Neural progenitor cell (in vitro differentiated cells): Measurements from ENCODE around the gene LHCGR. TPM values are rescaled to one million over a fixed set of nuclear protein-coding genes. Genes with fewer than 3 reads are reported as not detected.
A peak's percentile ranks its signal among the peaks of the same experiment; 100 is the strongest.

Source experiments
- DNase-seq: peaks from one replicate; pipeline ENCODE4 v3.0.0-alpha.2; 2016; ENCODE audit warnings: low spot score
- H2AFZ ChIP-seq: fragments of 200-600 bp; sonication (generic); replicated peaks from 2 replicates; pipeline ENCODE4 v1.6.1; 2016; ENCODE audit warnings: antibody characterized with exemption
- H3F3A ChIP-seq: fragments of 200-600 bp; sonication (generic); 2 replicates; pipeline ENCODE4 v1.6.1; 2016; ENCODE audit warnings: antibody characterized with exemption, low read depth
- H3K27ac ChIP-seq: fragments of 200-600 bp; sonication (generic); 2 replicates; pipeline ENCODE4 v1.5.1; 2016; ENCODE audit warnings: mild to moderate bottlenecking
- H3K27me3 ChIP-seq: fragments of 200-600 bp; sonication (generic); 2 replicates; pipeline ENCODE4 v1.6.1; 2016; ENCODE audit warnings: mild to moderate bottlenecking, moderate library complexity
- H3K36me3 ChIP-seq: fragments of 200-600 bp; sonication (generic); 2 replicates; pipeline ENCODE4 v1.5.1; 2016
- H3K4me1 ChIP-seq: fragments of 200-600 bp; sonication (generic); 2 replicates; pipeline ENCODE4 v1.6.1; 2016; ENCODE audit warnings: mixed run types
- H3K4me2 ChIP-seq: fragments of 200-600 bp; sonication (generic); 2 replicates; pipeline ENCODE4 v1.6.1; 2016
- H3K4me3 ChIP-seq: fragments of 200-600 bp; sonication (generic); 2 replicates; pipeline ENCODE4 v1.5.1; 2016
- H3K79me2 ChIP-seq: fragments of 200-600 bp; sonication (generic); 2 replicates; pipeline ENCODE4 v1.6.1; 2016; ENCODE audit warnings: low read depth
- H3K9ac ChIP-seq: fragments of 200-600 bp; sonication (generic); 2 replicates; pipeline ENCODE4 v1.6.1; 2016
- H3K9me3 ChIP-seq: fragments of 200-600 bp; sonication (generic); 2 replicates; pipeline ENCODE4 v1.5.1; 2016; ENCODE audit warnings: low read depth
- H4K20me1 ChIP-seq: fragments of 200-600 bp; sonication (generic); 2 replicates; pipeline ENCODE4 v1.6.1; 2016; ENCODE audit warnings: low read depth
- H3K27ac Mint-ChIP-seq: 3 replicates; pipeline ENCODE4 v1.8.0; 2021; ENCODE audit warnings: mixed read lengths
- H3K27me3 Mint-ChIP-seq: 2 replicates; pipeline ENCODE4 v1.8.0; 2022; ENCODE audit warnings: low read depth, mild to moderate bottlenecking, inconsistent platforms, moderate library complexity, mixed read lengths; ENCODE audit not compliant: insufficient read depth
- H3K36me3 Mint-ChIP-seq: 3 replicates; pipeline ENCODE4 v1.8.0; 2021; ENCODE audit warnings: mixed read lengths
- H3K4me1 Mint-ChIP-seq: 3 replicates; pipeline ENCODE4 v1.8.0; 2021; ENCODE audit warnings: mixed read lengths
- H3K4me3 Mint-ChIP-seq: 3 replicates; pipeline ENCODE4 v1.8.0; 2021; ENCODE audit warnings: mild to moderate bottlenecking, moderate library complexity, mixed read lengths
- H3K9me3 Mint-ChIP-seq: 3 replicates; pipeline ENCODE4 v1.8.0; 2020; ENCODE audit warnings: mixed read lengths
- EZH2 ChIP-seq: fragments of 200-600 bp; sonication (generic); IDR thresholded peaks from 2 replicates; pipeline ENCODE4 v1.6.1; 2017; ENCODE audit warnings: antibody characterized with exemption, mild to moderate bottlenecking, moderate library complexity
- EZH2phosphoT487 ChIP-seq: fragments of 200-600 bp; sonication (generic); IDR thresholded peaks from 2 replicates; pipeline ENCODE4 v1.6.1; 2017; ENCODE audit warnings: antibody characterized with exemption
- total RNA-seq: library from RNA; depleted of rRNA; stranded (reverse); fragments of >200 nt; gene quantifications from 2 replicates; pipeline ENCODE4 v1.2.3, GENCODE V29; 2015; ENCODE audit warnings: low replicate concordance
- TF ChIP-seq, protein P1 (sequence below): fragments of 200-600 bp; sonication (generic); IDR thresholded peaks from 2 replicates; pipeline ENCODE4 v1.5.1; 2017; ENCODE audit warnings: antibody characterized with exemption, mild to moderate bottlenecking

LHCGR gene
- total RNA-seq, 1 donor from 2014 or later = not detected

DNA sequence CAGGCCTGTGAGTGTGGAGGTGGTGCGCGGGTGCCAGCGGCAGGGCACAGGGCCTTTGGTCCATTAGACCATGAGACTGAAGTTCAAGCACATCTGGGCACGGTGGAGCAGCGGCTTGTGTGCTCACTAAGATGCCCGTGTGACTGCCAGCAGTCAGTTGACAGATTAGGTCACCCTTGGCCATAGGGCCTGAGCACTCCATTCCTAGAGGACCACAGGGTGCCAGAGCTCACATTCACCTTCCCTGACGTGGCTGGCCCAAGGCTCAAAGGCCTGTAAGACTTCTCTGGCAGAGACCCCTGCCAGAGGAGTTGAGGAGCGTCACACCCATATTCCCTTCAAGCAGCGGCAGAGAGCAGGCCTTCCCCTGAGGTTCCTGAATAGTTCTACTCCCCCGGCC lies 650 bp downstream of the LHCGR start:
- Histone ChIP-seq H3K27me3 (peaks cover 42% of the 10 kb centered on the region), H3K4me1 (peaks cover 30% of the 10 kb centered on the region), H3K4me2 (peak overlapping the region; percentile 88), H3K9me3 (no peaks in the 10 kb centered on the region), H3K27ac (no peak overlapping the region), H3K9ac (no peak overlapping the region), H3K36me3 (no peaks in the 10 kb centered on the region), H2AFZ (peak overlapping the region; percentile 76), H3F3A (peaks cover 21% of the 10 kb centered on the region), H4K20me1 (peaks cover 4% of the 10 kb centered on the region), H3K79me2 (no peaks in the 10 kb centered on the region), H3K4me3 (peak overlapping the region; percentile 42)
- TF ChIP-seq, protein P1, sequence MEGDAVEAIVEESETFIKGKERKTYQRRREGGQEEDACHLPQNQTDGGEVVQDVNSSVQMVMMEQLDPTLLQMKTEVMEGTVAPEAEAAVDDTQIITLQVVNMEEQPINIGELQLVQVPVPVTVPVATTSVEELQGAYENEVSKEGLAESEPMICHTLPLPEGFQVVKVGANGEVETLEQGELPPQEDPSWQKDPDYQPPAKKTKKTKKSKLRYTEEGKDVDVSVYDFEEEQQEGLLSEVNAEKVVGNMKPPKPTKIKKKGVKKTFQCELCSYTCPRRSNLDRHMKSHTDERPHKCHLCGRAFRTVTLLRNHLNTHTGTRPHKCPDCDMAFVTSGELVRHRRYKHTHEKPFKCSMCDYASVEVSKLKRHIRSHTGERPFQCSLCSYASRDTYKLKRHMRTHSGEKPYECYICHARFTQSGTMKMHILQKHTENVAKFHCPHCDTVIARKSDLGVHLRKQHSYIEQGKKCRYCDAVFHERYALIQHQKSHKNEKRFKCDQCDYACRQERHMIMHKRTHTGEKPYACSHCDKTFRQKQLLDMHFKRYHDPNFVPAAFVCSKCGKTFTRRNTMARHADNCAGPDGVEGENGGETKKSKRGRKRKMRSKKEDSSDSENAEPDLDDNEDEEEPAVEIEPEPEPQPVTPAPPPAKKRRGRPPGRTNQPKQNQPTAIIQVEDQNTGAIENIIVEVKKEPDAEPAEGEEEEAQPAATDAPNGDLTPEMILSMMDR = no peak
- no peak for TF ChIP-seq EZH2phosphoT487
- TF ChIP-seq EZH2 = no peak
- Mint-ChIP-seq H3K4me3 (peak overlapping the region; percentile 78), H3K27me3 (peaks cover 10% of the 10 kb centered on the region), H3K9me3 (no peaks in the 10 kb centered on the region), H3K4me1 (peaks cover 29% of the 10 kb centered on the region), H3K27ac (peak overlapping the region; percentile 50), H3K36me3 (no peaks in the 10 kb centered on the region)
- DNase-seq = no peak

DNA sequence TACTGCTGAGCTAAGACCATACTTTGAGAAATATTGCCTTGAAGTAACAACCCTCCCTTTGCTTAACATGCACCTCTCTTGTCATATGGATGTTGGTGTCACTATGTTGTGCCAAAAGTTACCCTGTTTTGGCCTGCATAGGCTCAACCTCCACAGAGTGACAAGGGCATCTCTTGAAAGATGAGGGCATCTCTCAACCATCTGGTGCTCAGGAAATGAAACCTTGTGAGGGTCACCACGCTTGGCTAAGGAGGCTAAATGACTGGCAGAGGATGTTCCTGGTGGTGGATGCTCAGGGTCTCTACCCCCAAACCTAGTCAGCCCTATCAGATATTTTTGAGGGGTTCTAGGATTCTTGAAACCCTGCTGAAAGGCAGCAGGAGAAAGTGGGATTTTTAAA lies 2.3 kb downstream of the LHCGR start:
- Histone ChIP-seq H3F3A (peaks cover 21% of the 10 kb centered on the region), H4K20me1 (peaks cover 4% of the 10 kb centered on the region), H3K27ac (no peak overlapping the region), H2AFZ (no peak overlapping the region), H3K4me2 (no peak overlapping the region), H3K9me3 (no peaks in the 10 kb centered on the region), H3K79me2 (no peaks in the 10 kb centered on the region), H3K4me3 (no peak overlapping the region), H3K27me3 (peaks cover 42% of the 10 kb centered on the region), H3K4me1 (peaks cover 30% of the 10 kb centered on the region), H3K36me3 (no peaks in the 10 kb centered on the region), H3K9ac (no peak overlapping the region)
- DNase-seq = no peak
- Mint-ChIP-seq H3K27me3 (peaks cover 10% of the 10 kb centered on the region), H3K36me3 (no peaks in the 10 kb centered on the region), H3K9me3 (no peaks in the 10 kb centered on the region), H3K27ac (no peak overlapping the region), H3K4me1 (peaks cover 32% of the 10 kb centered on the region), H3K4me3 (no peak overlapping the region)
- no peak for TF ChIP-seq EZH2
- TF ChIP-seq, protein P1 = no peak
- TF ChIP-seq EZH2phosphoT487 = no peak

DNA sequence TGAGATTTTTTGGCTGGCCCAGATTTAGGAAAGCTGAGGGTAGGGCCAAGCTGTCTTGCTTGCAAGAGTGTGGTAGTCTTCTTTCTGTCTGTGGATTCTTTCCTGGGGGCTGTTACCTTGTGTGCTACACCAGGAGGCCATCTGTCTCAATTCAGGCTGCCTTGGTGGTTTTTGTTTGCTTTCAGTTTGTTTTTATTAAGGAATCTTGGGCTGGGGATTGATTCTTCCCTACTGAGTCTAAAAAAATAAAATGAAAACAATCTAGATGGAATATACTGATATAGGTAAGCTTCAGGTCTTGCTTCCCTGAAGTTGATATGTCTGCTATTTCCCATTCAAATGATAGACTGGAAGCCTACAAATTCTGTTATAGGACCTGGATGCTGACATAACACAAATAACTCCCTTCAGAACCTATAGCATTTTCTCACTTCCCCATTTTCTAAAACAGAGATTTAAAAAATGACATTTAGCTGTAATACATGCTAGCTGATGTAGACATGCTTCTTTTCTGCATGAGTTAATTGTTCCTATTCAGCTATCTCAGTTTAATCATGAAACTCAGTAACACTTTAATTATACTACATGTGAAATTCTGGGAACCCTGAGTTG lies 5.3 kb downstream of the LHCGR start:
- Mint-ChIP-seq H3K9me3 (peaks cover 1% of the 10 kb centered on the region), H3K4me3 (no peak overlapping the region), H3K27ac (no peak overlapping the region), H3K4me1 (peaks cover 26% of the 10 kb centered on the region), H3K27me3 (peaks cover 10% of the 10 kb centered on the region), H3K36me3 (no peaks in the 10 kb centered on the region)
- Histone ChIP-seq H3K9me3 (no peaks in the 10 kb centered on the region), H3K4me1 (peaks cover 29% of the 10 kb centered on the region), H3K79me2 (no peaks in the 10 kb centered on the region), H3K27ac (no peak overlapping the region), H4K20me1 (peaks cover 4% of the 10 kb centered on the region), H3K4me3 (no peak overlapping the region), H3K9ac (no peak overlapping the region), H2AFZ (no peak overlapping the region), H3K4me2 (no peak overlapping the region), H3F3A (peaks cover 7% of the 10 kb centered on the region), H3K36me3 (no peaks in the 10 kb centered on the region), H3K27me3 (peaks cover 15% of the 10 kb centered on the region)
- TF ChIP-seq EZH2phosphoT487 (no peak), EZH2 (no peak)
- TF ChIP-seq, protein P1 = no peak
- DNase-seq = no peak
